22Rv1 (cell line): Measurements from ENCODE around the gene SFMBT1.
A peak's percentile ranks its signal among the peaks of the same experiment; 100 is the strongest.

ENCODE experiments used
- CTCF ChIP-seq: fragments of 450-650 bp; IDR thresholded peaks from 2 replicates; pipeline ENCODE4 v1.5.1; 2017; ENCODE audit warnings: mild to moderate bottlenecking
- ZFX ChIP-seq: fragments of 450-650 bp; IDR thresholded peaks from 2 replicates; pipeline ENCODE4 v1.6.1; 2017; ENCODE audit warnings: antibody characterized with exemption, borderline replicate concordance

GRCh38 chr3:52892625-52893311 lies 153.1 kb downstream of the SFMBT1 start:
- TF ChIP-seq CTCF (peak; percentile 7; the same call in 1 of the 2 replicates), ZFX (no peak)
